Breast epithelium (tissue), 4 donors: Measurements from ENCODE around the gene HEATR5A. TPM values are rescaled to one million over a fixed set of nuclear protein-coding genes. Genes with fewer than 3 reads are reported as not detected.

Experiments
- DNase-seq, 2 donors: peaks; one replicate each; pipeline ENCODE4 v3.0.0-alpha.2; 2019; ENCODE audit warnings: low spot score in 2 of 2
- H3K27ac ChIP-seq, 2 donors: fragments of 200-600 bp; sonication (generic) in 1 of 2; one replicate each; pipeline ENCODE4 v1.5.1; 2016 to 2019; ENCODE audit warnings: mild to moderate bottlenecking in 1 of 2
- H3K27me3 ChIP-seq, 2 donors: fragments of 200-600 bp; sonication (generic) in 1 of 2; one replicate each; pipeline versions ENCODE4 v1.5.1 to v1.6.0; 2017 to 2019; ENCODE audit warnings: control low read depth in 1 of 2, mild to moderate bottlenecking in 1 of 2
- H3K36me3 ChIP-seq: fragments of 200-600 bp; one replicate; pipeline ENCODE4 v1.5.1; 2019
- H3K4me1 ChIP-seq, 2 donors: fragments of 200-600 bp; sonication (generic); one replicate each; pipeline ENCODE4 v1.5.1; 2016 to 2019; ENCODE audit warnings: control low read depth in 1 of 2
- H3K4me3 ChIP-seq, 3 donors: fragments of 200-600 bp; sonication (generic); 1 replicate in 2 of 3; 2 replicates in 1 of 3; pipeline ENCODE4 v1.5.1; 2016 to 2019; ENCODE audit warnings: mild to moderate bottlenecking in 3 of 3, moderate library complexity in 2 of 3
- H3K9me3 ChIP-seq, 2 donors: fragments of 200-600 bp; sonication (generic) in 1 of 2; one replicate each; pipeline ENCODE4 v1.5.1; 2016 to 2019; ENCODE audit warnings: control low read depth in 1 of 2
- POLR2A ChIP-seq: fragments of 450-650 bp; IDR thresholded peaks from one replicate; pipeline ENCODE4 v1.6.1; 2016; ENCODE audit warnings: antibody characterized with exemption, mild to moderate bottlenecking, moderate library complexity
- POLR2AphosphoS5 ChIP-seq, 3 donors: sonication (generic); formaldehyde crosslinking; IDR thresholded peaks; one replicate each; pipeline ENCODE4 v1.6.1; 2017; ENCODE audit warnings: antibody characterized with exemption in 3 of 3
- intact Hi-C: fragments of 100-400 bp; cut with DNase I; formaldehyde crosslinking; loops from one replicate; pipeline ENCODE4 v1.15.1; 2023; ENCODE audit warnings: low total_unique reads
- total RNA-seq, 3 donors: library from RNA; depleted of rRNA; stranded (reverse); fragments of >200 nt; gene quantifications; one replicate each; pipeline ENCODE4 v1.1.0, GENCODE V29; 2016
- TF ChIP-seq, protein P1 (sequence below), 3 donors: fragments of 450-650 bp; IDR thresholded peaks; one replicate each; pipeline ENCODE4 v1.5.1; 2016 to 2017; ENCODE audit warnings: antibody characterized with exemption in 3 of 3, mild to moderate bottlenecking in 3 of 3, moderate library complexity in 3 of 3

HEATR5A gene
- total RNA-seq, 3 donors from 2014 or later, result 24.6 to 43.9 (median 34.7) TPM

DNA sequence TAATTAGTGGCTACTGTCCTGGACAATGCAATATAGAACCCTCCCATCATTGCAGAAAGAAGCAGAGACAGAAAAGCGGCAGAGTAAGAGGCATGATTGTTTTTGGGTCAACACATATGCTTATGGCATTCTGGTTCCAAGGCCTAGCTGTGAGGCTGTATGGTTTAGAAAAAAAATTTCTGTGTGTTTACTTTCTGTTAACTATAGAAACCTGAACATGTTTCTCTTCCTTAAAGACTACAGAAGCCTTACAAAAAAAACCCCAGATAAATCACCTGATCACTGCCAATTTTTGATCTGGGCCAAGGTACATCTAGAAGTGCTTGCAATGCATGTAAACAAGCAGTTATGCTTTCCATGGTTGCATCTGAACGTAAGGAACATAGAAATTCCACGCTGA is 112.7 kb downstream of the HEATR5A start:
- Histone ChIP-seq H3K27ac (no peak overlapping the region), H3K4me3 (no peak overlapping the region), H3K27me3 (no peaks in the 10 kb centered on the region), H3K36me3 (peaks cover 9% of the 10 kb centered on the region), H3K4me1 (no peaks in the 10 kb centered on the region), H3K9me3 (no peaks in the 10 kb centered on the region)
- TF ChIP-seq, protein P1, sequence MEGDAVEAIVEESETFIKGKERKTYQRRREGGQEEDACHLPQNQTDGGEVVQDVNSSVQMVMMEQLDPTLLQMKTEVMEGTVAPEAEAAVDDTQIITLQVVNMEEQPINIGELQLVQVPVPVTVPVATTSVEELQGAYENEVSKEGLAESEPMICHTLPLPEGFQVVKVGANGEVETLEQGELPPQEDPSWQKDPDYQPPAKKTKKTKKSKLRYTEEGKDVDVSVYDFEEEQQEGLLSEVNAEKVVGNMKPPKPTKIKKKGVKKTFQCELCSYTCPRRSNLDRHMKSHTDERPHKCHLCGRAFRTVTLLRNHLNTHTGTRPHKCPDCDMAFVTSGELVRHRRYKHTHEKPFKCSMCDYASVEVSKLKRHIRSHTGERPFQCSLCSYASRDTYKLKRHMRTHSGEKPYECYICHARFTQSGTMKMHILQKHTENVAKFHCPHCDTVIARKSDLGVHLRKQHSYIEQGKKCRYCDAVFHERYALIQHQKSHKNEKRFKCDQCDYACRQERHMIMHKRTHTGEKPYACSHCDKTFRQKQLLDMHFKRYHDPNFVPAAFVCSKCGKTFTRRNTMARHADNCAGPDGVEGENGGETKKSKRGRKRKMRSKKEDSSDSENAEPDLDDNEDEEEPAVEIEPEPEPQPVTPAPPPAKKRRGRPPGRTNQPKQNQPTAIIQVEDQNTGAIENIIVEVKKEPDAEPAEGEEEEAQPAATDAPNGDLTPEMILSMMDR (IDR thresholded peaks at IDR 0.05), result no peak
- intact Hi-C loops, result no loop called here
- DNase-seq, result no peak

DNA sequence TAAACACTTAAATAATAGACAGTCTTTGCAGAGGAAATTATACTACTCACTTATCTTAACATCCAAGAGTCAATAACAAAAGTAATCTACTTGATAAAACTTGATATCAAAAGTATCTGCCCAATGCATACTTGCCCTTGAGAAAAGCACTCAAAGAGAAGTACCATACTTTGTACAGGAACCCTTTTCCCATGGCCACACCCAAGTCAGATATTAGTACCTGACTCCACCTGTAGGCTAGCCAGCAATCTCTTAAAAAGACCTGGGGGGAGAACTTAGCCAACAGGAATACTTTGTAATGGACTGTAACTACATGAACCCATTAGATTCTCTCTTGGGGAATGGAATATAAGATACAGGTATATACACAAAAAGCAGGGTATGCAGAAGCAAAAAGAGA is 113.2 kb downstream of the HEATR5A start:
- Histone ChIP-seq H3K27me3 (no peaks in the 10 kb centered on the region), H3K36me3 (peaks cover 9% of the 10 kb centered on the region), H3K4me1 (no peaks in the 10 kb centered on the region), H3K27ac (no peak overlapping the region), H3K4me3 (no peak overlapping the region), H3K9me3 (no peaks in the 10 kb centered on the region)
- DNase-seq, result no peak
- intact Hi-C loops, result no loop called here
- TF ChIP-seq, protein P1 (IDR thresholded peaks at IDR 0.05), result no peak
- TF ChIP-seq POLR2AphosphoS5 (IDR thresholded peaks at IDR 0.05) (no peak), POLR2A (no peak)

DNA sequence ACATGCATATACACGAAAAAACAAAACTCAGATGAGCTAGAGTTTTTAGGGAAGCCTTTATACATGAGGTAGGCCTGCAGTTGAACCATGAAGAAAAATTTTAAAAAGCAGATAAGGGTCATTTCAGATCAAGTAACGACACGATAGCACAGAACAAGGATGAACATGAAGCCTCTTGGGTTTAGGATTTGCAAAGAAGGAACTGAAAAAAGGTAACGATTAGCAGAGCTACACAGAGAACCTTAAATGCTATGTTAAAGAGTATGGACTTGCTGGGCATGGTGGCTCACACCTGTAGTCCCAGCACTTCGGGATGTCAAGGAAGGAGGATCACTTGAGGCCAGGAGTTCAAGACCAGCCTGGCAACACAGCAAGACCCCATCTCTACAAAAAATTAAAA is 116.7 kb downstream of the HEATR5A start:
- intact Hi-C loops, result no loop called here
- peaks cover 4% of the 10 kb centered on the region for H3K36me3 ChIP-seq

DNA sequence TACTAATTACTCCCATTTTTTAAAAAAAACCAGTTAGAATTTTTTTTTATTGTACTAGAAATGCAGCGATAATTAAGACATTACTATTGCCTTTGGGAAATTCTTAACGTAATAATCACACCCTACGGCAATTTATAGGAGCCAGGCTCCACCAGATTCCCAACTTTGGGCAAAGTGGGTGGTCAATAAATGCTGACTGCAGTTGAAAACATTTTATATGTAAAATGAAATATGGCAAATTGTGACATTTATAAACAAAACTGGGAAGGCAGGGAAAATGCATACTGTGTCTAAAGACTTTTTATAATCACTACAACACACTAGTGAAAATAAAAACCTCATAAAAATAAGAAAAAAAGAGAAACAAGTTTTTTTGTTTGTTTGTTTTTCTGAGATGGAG is 119.5 kb downstream of the HEATR5A start:
- peaks cover 4% of the 10 kb centered on the region for H3K36me3 ChIP-seq
- no peak for TF ChIP-seq POLR2AphosphoS5 (IDR thresholded peaks at IDR 0.05)
- H3K4me3 ChIP-seq, result no peak overlapping the region
- intact Hi-C loops, result no loop called here
- no peaks in the 10 kb centered on the region for H3K4me1 ChIP-seq
- H3K27ac ChIP-seq, result no peak overlapping the region
- no peaks in the 10 kb centered on the region for H3K9me3 ChIP-seq
- no peaks in the 10 kb centered on the region for H3K27me3 ChIP-seq
- DNase-seq, result no peak

More for the DNA sequence above, 116.7 kb downstream of the HEATR5A start:
- no peak for DNase-seq
- no peaks in the 10 kb centered on the region for H3K27me3 ChIP-seq
- no peaks in the 10 kb centered on the region for H3K4me1 ChIP-seq
- no peak overlapping the region for H3K27ac ChIP-seq
- no peaks in the 10 kb centered on the region for H3K9me3 ChIP-seq
- H3K4me3 ChIP-seq, result no peak overlapping the region
- TF ChIP-seq, protein P1 (IDR thresholded peaks at IDR 0.05), result no peak
- TF ChIP-seq POLR2AphosphoS5 (IDR thresholded peaks at IDR 0.05) (no peak), POLR2A (no peak)

DNA sequence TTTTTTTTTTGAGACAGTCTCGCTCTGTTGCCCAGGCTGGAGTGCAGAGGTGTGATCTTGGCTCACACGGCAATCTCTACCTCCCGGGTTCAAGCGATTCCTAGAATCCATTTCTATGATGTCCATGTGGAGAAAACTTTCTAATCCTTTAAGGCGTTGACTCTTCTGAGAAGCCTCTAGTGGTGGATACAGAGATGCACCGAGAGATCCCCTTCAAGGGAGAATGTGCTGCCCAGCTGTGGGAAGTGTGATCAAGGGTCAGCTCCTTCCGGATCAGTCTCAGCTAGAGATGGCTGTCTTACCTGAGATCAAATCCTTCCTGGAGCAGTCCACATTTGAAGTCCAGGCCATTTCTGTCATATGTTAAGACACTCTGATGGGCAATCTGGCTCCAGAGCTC is 120.1 kb downstream of the HEATR5A start:
- Histone ChIP-seq H3K9me3 (no peaks in the 10 kb centered on the region), H3K27ac (no peak overlapping the region), H3K27me3 (no peaks in the 10 kb centered on the region), H3K4me1 (no peaks in the 10 kb centered on the region), H3K36me3 (peaks cover 4% of the 10 kb centered on the region), H3K4me3 (no peak overlapping the region)
- TF ChIP-seq POLR2A, result no peak
- no peak for TF ChIP-seq POLR2AphosphoS5 (IDR thresholded peaks at IDR 0.05)
- TF ChIP-seq, protein P1 (IDR thresholded peaks at IDR 0.05), result no peak
- no peak for DNase-seq
- intact Hi-C loops, result no loop called here

DNA sequence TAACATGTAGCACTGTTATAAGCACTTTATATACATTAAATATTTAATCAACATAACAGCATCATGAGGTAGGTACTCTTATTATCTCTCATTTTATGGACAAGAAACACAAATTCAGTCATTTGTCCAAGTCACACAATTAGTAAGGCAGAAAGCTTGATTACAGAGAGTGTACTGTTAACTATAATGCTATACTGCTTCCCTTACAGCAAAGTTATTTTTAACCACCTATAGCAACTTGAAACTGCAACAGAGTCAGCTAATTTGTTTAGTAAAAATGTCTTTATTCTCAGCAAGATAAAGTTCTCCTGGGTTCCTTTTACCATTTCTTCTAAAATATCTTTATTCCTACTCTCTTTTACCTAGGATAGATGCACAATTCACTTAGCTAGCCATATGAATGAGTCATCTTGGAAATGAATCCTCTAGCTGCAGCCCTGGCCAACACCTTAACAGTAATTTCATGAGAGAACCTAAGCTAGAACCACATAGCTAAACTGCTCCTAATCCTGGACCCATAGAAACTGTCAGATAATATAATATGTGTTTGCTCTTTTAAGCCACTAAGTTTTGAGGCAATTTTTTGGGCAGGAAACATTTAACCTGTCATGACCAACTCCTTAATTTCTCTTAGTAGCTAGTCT is 122.5 kb downstream of the HEATR5A start:
- H3K27ac ChIP-seq, result no peak overlapping the region
- intact Hi-C loops, result no loop called here
- no peaks in the 10 kb centered on the region for H3K27me3 ChIP-seq
- H3K4me3 ChIP-seq, result no peak overlapping the region
- DNase-seq, result no peak
- TF ChIP-seq POLR2AphosphoS5 (IDR thresholded peaks at IDR 0.05) (no peak), POLR2A (no peak)
- TF ChIP-seq, protein P1 (IDR thresholded peaks at IDR 0.05), result no peak
- H3K36me3 ChIP-seq, result no peaks in the 10 kb centered on the region
- no peaks in the 10 kb centered on the region for H3K9me3 ChIP-seq
- H3K4me1 ChIP-seq, result no peaks in the 10 kb centered on the region
